ENCODE measurements around the gene UBE2V1.
"Not testable (repeated sequence)": the region's sequence is repeated elsewhere in the genome, so short reads cannot be mapped to it uniquely, and the experiment has no call there.

The UBE2V1 gene

DNA sequence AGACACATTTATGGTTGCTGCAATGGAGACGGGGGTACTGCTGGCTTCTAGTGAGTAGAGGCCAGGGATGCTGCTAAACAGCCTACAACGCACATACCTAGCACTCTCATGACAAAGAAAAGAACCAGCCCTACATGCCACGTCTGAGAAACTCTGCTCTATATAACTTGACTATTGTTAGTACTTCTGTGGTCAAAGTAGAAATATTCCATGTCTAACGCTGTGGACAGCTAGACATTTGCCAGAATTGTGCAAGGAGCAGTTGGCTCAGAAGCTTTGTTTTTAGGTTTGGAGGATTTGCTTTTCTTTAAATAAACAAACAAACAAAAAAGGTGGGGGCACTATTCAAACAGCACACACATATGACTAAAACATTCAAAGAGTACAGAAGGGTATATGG is 20.5 kb downstream of the UBE2V1 start:
- DNase-seq = no peak

- no peak for DNase-seq
Measured at GRCh38 chr20:50089787-50090177, 23.2 kb downstream of the UBE2V1 start.

DNA sequence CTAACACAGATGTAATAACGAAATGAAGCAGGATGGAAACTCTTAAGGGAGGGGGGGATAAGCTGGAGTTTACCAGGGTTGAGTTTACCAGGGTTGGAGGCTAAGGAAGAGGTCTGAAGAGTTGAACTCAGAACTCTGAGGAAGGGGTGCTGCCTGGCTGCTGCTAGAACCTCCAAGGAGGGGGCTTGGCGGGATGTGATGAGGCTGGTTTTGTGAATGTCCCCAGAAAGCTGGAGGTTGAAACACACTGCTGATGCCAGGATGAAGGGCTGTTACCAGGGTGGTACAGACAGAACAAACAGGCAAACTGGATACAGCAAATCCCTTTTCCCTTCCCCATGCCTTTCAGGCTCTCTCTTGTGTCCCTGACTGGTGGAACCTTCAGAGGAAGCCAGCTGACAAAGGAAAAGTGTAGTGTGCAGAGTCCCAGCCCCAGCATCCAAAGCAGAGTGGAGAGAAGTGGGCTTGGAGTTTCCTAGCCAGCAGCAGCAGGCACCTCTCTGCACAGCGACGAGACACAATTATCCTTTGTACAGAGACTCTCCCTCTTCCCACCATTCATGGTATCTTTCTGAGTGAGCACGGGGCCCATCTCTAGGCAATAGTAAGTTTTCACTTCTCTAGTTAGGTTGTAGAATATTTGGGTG is 23.7 kb downstream of the UBE2V1 start:
- no peak for DNase-seq

- no peak for DNase-seq
Measured at GRCh38 chr20:50088022-50088421, 24.9 kb downstream of the UBE2V1 start.

- DNase-seq = peak; percentile 25
Measured at GRCh38 chr20:50085481-50086365, 27.2 kb downstream of the UBE2V1 start.

DNA sequence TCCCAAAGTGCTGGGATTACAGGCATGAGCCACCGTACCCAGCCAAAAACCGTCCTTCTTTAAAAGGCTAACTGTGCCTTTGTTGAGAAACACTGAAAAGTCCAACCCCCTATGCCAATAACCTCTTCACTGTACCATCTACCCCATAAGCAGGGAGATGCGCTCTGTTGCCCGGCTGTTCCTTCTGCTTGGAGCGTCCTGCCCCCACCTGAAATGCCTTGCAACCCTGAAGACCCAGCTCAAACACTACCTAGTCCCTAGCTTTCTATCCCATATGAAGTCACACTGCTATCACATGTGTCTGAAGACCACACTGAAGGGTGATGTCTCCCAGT is 27.8 kb downstream of the UBE2V1 start:
- DNase-seq = no peak

GRCh38 chr20:50083034-50083433 is 29.9 kb downstream of the UBE2V1 start:
- DNase-seq = no peak

- DNase-seq = not testable (repeated sequence)
Measured at GRCh38 chr20:50082056-50082455, 30.9 kb downstream of the UBE2V1 start.

DNA sequence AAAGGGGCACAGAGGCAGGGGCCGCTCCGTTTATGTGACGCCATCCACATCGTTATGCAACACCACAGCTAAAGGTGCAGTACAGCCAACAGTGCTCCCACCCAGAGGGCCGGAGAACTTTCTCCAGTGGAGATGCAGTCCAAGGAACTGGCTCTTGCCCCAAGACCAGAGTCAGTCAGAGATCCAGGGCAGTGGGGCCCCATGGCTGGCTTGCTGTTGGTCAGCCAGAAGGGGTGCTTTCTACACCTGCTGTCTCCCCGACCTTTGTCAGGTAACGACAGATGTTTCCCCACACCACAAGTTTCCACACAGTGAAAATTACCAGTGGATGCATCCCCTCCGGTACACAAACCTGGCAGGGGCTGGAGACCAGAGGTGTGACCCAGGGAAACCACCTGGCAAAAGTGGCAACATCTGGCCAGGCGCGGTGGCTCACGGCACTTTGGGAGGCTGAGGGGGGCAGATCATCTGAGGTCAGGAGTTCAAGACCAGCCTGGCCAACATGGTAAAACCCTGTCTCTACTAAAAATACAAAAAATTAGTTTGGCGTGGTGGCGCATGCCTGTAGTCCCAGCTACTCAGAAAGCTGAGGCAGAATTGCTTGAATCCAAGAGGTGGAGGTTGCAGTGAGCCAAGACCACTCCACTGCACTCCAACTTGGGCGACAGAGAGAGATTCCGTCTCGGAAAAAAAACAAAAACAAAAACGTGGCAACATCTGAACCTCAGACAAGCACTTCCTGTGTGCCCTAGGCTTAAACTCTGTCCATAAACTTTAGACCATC is 34.9 kb downstream of the UBE2V1 start:
- DNase-seq = no peak

DNA sequence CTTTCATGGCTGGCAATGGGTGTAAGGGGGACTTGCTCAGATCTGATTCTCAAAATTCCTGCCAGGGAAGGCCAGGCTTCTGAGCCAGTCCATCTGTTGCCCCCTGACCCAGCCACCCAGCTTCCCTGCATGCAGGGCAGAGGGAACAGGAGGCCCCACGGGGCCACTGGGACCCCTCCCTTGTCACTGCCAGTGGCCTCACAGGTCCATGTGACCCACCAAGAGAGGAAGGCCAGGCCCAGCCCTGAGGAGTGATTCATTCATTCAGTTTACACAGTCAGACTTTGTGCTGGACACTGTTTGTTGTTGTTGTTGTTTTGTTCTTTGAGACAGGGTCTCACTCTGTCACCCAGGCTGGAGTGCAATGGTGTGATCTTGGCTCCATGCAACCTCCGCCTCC is 39.5 kb downstream of the UBE2V1 start:
- no peak for DNase-seq

DNA sequence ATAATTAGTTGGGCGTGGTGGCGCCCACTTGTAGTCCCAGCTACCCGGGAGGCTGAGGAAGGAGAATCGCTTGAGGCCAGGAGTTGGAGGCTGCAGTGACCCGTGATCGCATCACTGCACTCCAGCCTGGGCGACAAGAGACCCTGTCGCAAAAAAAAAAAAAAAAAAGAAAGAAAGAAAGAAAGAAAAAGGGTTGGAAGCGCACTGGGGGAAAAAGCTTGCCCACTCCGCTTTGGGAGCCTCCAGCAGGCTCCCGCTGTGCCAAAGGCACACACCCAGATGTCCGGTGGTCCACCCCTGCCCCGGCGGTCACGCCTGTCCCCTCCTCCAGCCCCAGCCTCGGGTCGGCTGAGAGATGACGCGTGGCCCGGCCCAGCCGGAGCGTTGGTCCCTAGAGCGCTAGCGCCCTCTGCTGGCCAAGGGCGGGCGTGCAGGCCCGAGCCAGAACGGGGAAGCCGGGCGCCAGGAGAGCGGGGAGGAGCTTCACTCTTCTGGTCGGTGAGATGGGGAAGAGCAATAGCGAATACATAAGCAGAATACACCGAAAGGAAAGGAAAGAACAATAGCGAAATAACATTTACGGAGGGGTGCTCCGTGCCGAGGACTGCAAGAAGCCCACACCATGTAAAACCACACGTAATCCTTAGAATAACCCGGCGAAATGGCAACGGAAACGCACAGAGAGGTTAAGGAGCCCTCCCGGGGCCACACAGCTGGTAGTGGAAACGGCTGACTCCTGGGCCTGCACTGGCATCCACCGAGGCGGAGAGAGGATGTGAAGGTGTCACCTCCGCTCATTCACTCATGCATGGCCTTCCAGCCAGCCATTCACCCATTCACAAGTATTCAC is 41.7 kb downstream of the UBE2V1 start:
- DNase-seq = peak; percentile 48

- DNase-seq = no peak
Measured at GRCh38 chr20:50070361-50070760, 42.6 kb downstream of the UBE2V1 start.

DNA sequence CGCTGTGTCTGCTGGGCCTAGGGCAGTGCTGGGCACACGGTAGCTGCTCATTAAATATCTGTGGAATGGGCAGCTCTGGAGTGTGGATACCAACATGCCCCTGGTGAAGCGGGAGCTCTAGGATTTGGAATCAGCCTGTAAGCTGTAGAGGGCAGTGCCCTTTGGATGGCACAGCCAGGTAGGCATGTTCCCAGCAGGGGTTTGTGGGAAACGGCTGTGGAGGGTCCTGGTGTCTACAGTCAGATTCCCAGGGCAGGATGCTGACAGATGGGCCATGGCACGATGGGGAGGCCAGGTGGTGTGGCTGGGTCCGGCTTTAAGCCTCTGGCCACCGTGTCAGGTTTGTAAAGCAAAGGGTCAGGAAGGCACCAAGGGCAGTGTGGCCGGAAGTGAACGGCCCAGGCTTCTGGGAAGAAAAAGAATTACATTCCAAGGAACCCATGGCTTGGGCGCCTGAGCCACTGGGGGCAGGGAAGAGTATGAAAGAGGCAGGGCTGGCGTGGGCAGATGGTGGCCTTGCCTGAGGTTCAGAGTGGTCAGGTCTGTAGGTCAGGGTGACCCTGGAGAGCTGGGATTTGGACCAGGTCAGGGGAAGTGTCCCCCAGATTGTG is 44.8 kb downstream of the UBE2V1 start:
- DNase-seq = no peak

- DNase-seq = no peak
Measured at GRCh38 chr20:50067461-50067860, 45.5 kb downstream of the UBE2V1 start.

- DNase-seq = no peak
Measured at GRCh38 chr20:50067018-50067417, 45.9 kb downstream of the UBE2V1 start.

GRCh38 chr20:50066161-50066834 is 46.7 kb downstream of the UBE2V1 start:
- DNase-seq = no peak

DNA sequence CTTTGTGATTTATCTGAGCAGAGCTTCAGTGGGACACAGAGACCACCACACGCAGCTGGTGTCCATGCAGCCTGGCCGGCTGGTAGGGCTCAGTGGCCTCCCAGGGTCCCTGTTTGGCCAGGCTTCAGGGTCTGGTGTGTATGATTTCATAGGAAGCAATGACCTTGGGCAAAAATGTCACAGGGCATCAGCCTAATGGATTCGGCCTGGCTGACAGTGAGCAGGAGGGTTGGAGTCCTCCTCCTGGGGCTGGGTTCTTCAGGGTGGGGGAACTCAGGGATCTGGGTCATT is 47.7 kb downstream of the UBE2V1 start:
- DNase-seq = no peak

DNA sequence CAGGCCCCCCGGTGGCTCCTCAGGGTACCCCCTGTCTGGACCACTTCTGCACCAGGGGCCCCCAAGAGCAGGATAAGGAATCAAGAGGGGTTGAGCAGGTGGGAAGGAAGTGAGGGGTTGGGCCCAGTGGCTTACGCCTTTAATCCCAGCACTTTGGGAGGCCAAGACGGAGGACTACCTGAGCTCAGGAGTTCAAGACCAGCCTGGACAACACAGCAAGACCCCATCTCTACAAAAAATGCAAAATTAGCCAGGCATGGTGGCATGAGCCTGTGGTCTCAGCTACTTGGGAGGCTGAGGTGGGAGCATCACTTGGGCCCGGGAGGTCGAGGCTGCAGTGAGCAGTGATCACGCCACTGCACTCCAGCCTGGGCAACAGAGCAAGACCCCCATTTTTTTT is 49.2 kb downstream of the UBE2V1 start:
- not testable (repeated sequence) for DNase-seq

DNA sequence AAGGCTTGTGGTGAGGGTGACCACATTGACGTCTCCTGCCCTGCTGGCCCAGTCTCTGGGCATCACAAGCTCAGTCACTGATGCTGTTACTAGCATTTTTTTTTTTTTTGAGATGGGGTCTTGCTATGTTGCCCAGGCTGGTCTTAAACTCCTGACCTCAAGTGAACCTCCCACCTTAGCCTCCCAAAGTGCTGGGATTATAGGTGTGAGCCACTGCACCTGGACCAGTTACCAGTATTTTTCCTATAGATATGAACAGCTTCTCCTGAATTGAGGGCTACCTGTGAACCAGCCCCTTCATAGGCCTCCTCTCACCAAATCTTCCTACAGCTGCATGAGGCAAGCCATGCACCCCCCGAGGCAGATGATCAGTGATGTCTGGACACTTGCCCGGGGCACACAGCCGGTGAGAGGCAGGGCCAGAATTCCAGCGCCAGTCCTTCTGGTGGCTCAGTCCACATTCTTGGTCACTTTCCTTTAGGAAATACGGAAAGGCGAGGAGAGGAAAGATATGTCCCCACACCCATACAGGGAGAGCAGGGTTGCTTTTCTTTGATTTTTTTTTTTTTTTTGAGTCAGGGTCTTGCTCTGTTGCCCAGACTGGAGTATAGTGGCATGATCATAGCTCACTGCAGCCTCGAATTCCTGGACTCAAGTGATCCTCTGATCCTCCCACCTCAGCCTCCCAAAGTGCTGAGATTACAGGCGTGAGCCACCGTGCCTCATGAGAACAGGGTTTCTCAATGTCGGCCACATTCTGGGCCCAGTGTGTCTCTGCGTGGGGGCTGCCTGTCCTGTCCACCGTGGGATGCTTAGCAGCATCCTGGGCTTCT is 50.7 kb downstream of the UBE2V1 start:
- DNase-seq = no peak

- no peak for DNase-seq
Measured at GRCh38 chr20:50061151-50062005, 51.6 kb downstream of the UBE2V1 start.

Measured in SHP77 treated with DMSO at 0.1 percent for 48 hours (cell line).